Measurements from ENCODE around the gene NEK8.
"Not testable (repeated sequence)": the region's sequence is repeated elsewhere in the genome, so short reads cannot be mapped to it uniquely, and the experiment has no call there.

Gene NEK8

DNA sequence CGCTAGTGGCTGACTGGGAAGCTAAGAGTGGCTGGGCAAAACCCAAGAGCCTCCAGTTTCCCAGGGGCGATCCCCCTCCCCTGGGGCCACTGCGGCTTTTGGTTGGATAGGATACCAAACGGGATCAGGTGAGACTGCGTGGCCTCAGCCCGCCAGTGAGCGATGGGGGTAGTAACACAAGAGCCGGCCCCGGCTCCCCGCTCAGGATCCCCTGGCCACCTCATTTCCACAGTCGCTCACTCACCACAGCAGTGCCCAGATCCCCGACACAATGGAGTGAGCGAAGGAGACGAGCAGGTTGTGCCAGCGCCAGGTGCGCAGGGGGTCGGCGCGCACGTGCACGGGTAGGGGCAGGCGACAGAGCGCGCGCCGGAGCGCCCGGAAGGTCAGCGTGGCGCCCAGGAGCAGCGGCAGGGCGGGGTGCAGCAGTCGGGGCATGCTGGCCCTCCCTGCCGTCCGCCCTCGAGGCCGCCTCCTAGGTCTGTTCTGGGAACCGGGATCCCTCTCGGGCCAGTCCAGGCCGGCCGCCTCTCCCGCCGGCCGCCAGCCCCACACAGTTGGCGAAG is 2.8 kb upstream of the NEK8 start:
- peak; percentile 87 for DNase-seq (ENCODE audit: low spot score)

DNA sequence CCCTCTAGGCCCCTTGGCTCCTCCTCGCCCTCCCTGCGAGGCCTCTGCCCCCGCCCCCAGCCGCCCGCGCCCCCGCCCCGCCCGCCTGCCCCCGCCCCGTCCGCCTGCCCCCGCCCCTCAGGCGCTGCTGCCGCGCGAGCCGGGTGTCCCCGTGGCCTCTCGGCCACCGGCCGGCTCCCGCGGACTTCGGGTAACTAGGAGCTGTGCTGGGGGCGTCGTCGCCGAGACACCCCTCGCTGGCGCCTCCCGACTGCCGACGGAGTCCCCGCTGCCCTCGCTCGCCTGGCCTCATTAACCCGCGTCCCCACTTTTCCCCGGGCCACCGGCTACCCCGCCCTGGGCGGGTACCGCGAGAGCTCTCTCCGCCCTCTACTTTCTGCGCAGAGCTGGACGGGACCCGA is 2.4 kb upstream of the NEK8 start, which contains the start of gene TLCD1:
Gene TLCD1 (minus strand): TSS at position 8 of the 401 bp plus-strand sequence. CDS start 136 bp downstream, outside the sequence.
- DNase-seq (ENCODE audit: low spot score): peak; percentile 87

DNA sequence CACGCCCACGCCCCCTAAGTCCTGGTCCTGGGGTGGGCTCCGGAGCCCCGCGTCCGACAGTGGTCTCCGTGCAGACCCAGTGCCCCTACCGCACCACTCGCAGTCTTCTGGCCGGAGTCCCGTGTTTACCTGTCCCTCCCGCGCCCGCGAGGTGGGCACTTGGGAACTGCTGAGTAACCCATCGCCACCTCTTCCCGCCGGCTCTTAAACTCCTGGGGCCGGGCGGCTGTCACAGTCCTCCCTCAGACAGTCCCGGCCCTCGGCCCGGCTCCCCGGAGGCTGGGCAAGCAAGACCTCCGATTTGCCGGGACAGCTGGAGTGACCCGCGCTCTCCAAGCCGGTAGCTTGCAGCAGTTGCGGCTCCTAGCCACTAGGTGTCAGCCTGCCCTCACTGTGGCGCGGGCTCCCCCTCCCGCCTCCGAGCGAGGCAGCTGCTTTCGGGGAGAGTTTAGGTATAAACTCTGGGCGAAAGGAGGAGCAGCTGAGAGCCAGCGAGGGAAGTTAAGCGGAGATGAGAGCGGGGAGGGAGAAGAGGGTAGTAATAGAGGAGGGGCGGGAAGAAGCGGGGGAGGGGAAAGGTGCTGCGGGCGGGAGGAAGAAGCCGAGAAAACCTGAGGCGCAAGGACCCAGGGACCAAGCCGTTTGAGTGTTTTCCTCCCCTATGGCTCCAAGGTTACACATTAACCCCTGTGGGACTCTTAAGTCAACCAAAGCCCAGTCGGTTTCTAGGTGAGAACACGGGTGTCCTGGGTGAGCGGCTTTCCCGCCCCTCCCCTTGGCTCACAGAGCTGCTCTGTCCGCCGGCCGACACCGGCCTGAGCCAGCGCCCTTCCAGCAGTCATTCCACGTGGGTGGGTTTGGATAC is 1.7 kb upstream of the NEK8 start:
- DNase-seq (ENCODE audit: low spot score): peak; percentile 96

DNA sequence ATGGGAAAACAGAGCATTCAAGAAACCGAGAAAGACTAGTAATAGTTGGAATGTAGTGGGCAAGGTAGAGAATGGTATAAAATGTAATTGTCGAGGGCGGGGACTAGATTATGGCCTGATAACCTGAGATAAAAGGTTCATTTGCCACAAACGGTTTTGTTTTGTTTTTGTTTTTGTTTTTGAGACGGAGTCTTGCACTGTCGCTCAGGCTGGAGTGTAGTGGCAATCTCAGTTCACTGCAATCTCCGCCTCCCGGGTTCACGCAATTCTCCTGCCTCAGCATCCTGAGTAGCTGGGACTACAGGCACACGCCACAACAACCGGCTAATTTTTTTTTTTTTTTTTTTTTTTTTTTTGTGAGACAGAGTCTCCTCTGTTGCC is 1.4 kb downstream of the NEK8 start:
- no peak for DNase-seq (ENCODE audit: low spot score)

GRCh38 chr17:28733346-28733745 is 4.8 kb downstream of the NEK8 start:
- DNase-seq (ENCODE audit: low spot score): no peak

DNA sequence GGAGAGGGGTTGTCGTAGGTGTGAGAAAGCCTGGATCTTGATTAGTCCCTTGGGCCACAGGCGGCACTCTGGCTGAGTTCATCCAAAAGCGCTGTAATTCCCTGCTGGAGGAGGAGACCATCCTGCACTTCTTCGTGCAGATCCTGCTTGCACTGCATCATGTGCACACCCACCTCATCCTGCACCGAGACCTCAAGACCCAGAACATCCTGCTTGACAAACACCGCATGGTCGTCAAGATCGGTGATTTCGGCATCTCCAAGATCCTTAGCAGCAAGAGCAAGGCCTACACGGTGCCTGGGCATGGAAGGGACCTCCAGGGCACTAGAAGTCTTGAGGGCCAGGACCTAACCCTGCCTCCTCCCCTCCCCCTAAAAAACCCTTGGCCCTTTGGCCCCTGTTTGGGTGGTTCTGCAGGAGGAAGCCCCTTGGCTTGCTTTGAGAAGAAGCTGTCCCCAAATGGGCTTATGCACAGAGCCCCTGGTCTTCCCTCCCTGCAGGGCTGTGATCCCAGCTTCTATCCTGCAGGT is 6.2 kb downstream of the NEK8 start:
- DNase-seq (ENCODE audit: low spot score): no peak

GRCh38 chr17:28735242-28735722 is 6.7 kb downstream of the NEK8 start:
- DNase-seq (ENCODE audit: low spot score): no peak

DNA sequence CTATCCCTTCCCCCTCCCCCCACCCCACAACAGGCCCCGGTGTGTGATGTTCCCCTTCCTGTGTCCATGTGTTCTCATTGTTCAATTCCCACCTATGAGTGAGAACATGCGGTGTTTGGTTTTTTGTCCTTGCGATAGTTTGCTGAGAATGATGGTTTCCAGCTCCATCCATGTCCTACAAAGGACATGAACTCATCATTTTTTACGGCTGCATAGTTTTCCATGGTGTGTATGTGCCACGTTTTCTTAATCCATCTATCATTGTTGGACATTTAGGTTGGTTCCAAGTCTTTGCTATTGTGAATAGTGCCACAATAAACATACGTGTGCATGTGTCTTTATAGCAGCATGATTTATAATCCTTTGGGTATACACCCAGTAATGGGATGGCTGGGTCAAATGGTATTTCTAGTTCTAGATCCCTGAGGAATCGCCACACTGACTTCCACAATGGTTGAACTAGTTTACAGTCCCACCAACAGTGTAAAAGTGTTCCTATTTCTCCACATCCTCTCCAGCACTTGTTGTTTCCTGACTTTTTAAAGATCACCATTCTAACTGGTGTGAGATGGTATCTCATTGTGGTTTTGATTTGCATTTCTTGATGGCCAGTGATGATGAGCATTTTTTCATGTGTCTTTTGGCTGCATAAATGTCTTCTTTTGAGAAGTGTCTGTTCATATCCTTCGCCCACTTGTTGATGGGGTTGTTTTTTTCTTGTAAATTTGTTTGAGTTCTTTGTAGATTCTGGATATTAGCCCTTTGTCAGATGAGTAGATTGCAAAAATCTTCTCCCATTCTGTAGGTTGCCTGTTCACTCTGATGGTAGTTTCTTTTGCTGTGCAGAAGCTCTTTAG is 7.6 kb downstream of the NEK8 start:
- DNase-seq (ENCODE audit: low spot score): not testable (repeated sequence)

DNA sequence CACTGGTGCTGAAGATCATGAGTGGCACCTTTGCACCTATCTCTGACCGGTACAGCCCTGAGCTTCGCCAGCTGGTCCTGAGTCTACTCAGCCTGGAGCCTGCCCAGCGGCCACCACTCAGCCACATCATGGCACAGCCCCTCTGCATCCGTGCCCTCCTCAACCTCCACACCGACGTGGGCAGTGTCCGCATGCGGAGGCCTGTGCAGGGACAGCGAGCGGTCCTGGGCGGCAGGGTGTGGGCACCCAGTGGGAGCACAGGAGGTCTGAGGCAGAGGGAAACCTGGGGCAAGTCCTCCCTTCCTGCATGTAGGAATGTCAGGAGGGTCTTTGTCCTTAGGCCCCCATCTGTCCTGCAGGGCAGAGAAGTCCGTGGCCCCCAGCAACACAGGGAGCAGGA is 8.7 kb downstream of the NEK8 start:
- DNase-seq (ENCODE audit: low spot score): no peak

DNA sequence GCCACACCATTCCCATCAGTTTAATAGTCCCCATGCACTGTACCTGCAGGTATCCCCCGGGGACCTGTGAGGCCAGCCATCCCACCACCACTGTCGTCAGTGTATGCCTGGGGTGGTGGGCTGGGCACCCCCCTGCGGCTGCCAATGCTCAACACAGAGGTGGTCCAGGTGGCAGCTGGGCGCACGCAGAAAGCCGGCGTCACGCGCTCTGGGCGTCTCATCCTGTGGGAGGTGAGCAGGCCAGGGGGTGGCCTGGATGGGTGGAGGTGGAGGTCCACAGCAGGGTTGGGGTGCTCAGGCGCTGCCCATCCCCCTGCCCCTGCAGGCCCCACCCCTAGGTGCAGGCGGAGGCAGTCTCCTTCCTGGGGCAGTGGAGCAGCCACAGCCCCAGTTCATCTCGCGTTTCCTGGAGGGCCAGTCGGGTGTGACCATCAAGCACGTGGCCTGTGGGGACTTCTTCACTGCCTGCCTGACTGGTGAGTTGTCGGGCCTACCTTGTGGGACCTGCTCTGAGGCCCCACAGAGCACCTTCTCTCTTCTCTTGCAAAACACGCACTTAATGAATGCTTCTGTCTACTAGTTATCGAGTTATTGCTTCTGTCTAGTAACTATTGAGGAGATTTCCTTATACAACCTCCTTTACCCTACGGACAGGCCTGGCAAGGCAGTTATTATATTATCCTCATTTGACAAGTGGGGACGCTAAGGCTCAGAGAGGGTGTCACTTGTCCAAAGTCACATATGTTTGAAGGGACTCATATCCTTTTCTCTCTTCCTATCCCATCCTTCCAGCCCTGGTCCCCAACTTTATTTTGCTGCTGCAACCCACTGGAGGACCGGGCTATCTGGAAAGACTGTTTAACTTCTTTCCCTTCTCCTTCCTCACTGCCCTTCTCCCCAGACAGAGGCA is 9.4 kb downstream of the NEK8 start:
- peak; percentile 93 for DNase-seq (ENCODE audit: low spot score)

DNA sequence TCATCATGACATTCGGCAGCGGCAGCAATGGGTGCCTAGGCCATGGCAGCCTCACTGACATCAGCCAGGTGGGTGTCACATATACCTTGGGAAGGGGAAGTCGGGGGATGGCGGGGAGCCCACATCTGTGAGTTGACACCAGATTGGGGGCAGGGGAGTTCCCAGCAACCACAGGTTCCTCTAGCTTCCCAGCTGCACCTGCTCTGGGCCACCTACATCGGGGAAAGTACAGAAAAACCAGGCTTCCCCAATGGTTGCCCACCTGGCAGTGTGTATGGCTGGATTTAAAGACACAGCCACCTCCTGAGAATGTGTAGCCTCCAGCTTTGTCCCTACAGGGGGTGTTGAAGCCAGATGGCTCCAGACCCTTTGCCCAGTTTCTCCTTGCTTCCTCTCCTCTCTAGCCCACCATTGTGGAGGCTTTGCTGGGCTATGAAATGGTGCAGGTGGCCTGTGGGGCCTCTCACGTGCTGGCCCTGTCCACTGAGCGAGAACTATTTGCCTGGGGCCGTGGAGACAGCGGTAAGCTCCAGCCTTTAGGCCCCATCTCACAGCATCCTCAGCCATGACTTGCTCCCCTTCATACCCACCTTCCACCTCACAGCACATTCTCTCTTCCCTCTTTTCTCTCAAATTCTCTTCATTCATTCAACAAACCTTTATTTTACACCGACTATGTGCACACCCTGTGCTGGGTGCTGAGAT is 10.2 kb downstream of the NEK8 start:
- DNase-seq (ENCODE audit: low spot score): peak; percentile 87

GRCh38 chr17:28740406-28741357 is 12.1 kb downstream of the NEK8 start:
- DNase-seq (ENCODE audit: low spot score): no peak

GRCh38 chr17:28741358-28742349 is 13.1 kb downstream of the NEK8 start:
- DNase-seq (ENCODE audit: low spot score): peak; percentile 92

DNA sequence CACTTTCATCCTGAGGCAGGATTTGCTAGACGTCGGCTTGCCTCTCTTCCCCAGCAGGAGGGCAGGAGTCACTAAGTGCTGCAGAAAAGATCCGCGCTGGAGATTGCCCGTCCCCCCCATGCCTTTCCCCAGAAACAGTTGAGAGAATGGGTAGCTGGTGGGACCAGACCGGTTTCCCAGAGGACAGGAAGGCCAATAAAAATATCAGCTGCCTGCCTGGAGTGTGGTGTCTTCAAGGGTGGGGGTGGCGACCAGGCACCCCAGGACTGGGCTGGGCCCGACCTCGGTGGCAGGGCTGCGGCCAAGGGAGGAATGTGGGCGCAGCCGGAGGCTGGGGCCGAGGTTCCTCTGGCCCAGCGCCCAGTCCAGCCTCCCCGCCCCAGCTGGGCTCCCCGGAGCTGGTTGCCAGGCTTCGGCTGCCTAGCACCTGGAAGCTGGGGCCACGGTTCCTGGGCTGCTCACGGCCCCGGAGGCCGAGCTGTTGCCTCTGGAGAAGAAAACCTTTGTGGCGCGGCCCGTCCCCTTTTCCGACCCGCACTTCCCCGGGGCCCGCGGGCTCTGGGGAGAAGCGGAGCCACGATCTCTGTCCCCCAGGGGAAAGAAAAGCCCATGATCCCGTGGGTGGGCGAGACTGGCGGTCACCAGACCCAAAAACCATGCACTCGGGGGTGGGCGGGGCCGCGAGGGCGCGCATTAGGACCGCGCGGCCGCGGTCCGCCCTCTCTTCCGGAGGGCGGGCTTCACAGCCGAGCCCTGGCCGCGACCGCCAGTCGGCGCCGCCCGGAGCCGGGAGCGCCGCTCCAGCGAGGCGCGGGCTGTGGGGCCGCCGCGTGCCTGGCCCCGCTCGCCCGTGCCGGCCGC is 14.9 kb downstream of the NEK8 start, which contains the start of gene TRAF4:
Gene TRAF4 (plus strand): TSS at position 769 of the 861 bp plus-strand sequence. CDS start 102 bp downstream, outside the sequence.
- peak; percentile 92 for DNase-seq (ENCODE audit: low spot score)

DNA sequence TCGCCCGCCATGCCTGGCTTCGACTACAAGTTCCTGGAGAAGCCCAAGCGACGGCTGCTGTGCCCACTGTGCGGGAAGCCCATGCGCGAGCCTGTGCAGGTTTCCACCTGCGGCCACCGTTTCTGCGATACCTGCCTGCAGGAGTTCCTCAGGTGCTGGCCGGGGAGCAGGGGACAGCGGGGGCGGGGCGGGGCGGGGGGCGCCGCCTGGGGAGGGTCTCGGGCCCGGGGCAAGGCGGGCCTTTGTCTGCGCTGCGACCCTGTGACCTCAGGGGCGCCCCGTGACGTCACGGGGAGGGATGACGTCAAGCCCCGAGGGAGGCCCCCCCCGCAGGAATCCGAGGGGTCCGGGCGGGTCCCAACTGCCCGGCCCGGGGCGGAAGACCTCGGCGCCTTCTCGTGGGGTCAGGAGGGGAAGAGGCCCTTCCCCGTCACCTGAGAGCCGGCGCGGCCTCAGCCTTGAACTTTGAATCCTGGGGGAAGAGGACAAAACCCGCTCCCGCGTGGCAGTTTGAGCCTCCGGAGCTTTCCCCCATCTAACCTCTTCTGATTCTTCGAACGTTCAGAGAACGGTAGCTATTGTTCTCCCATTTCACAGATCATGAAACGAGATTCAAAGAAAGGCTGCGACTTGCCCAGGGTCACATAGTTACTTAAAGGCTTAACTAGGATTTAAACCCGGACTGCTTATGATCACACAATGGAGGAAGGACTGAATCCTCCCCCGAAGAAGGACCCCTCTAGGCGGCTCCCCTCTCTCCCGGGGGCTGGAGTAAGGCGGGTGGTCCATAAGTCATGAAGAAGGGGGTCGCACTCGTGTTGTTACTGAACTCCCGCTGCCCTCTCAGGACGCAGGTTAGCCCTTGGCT is 15.8 kb downstream of the NEK8 start:
- peak; percentile 65 for DNase-seq (ENCODE audit: low spot score)
